GM19239 (cell line): Measurements from ENCODE around the gene COX11.

Experiments used
- DNase-seq: peaks from one replicate; pipeline ENCODE4 v3.0.0; 2011; ENCODE audit warnings: low spot score; ENCODE audit not compliant: insufficient read length
- FAIRE-seq: peaks from 2 replicates; lab custom pipeline; 2011; peaks lifted over from hg19 to GRCh38; lab: Jason Lieb, UNC

COX11 gene

GRCh38 chr17:54969658-54970572 is 1.5 kb upstream of the COX11 start:
- FAIRE-seq: peak; percentile 21
- DNase-seq: no peak

GRCh38 chr17:54968988-54969332 is 506 bp upstream of the COX11 start:
- no peak for FAIRE-seq
- no peak for DNase-seq

GRCh38 chr17:54967621-54968261 is 713 bp downstream of the COX11 start:
- DNase-seq: no peak

GRCh38 chr17:54956791-54957190 is 11.7 kb downstream of the COX11 start:
- DNase-seq (no peak), FAIRE-seq (no peak)

More at GRCh38 chr17:54967621-54968261, 713 bp downstream of the COX11 start:
- FAIRE-seq: peak; percentile 58

- DNase-seq (no peak), FAIRE-seq (no peak)
Observed at GRCh38 chr17:54951286-54951685, 17.2 kb downstream of the COX11 start.

GRCh38 chr17:54950116-54950515 is 18.3 kb downstream of the COX11 start:
- no peak for FAIRE-seq
- no peak for DNase-seq

- DNase-seq (no peak), FAIRE-seq (no peak)
Observed at GRCh38 chr17:54948380-54948779, 20.1 kb downstream of the COX11 start.

- DNase-seq: no peak
- FAIRE-seq: no peak
Observed at GRCh38 chr17:54947396-54947795, 21.1 kb downstream of the COX11 start.

GRCh38 chr17:54945671-54946070 is 22.8 kb downstream of the COX11 start:
- no peak for FAIRE-seq

GRCh38 chr17:54945231-54945630 is 23.2 kb downstream of the COX11 start:
- FAIRE-seq: no peak
- DNase-seq: no peak

More at GRCh38 chr17:54945671-54946070, 22.8 kb downstream of the COX11 start:
- DNase-seq: no peak

GRCh38 chr17:54944796-54945195 is 23.7 kb downstream of the COX11 start:
- FAIRE-seq: no peak
- DNase-seq: no peak

- no peak for DNase-seq
- no peak for FAIRE-seq
Observed at GRCh38 chr17:54941285-54941684, 27.2 kb downstream of the COX11 start.

GRCh38 chr17:54937426-54937825 is 31.0 kb downstream of the COX11 start:
- FAIRE-seq (no peak), DNase-seq (no peak)

- FAIRE-seq: no peak
- DNase-seq: no peak
Observed at GRCh38 chr17:54937018-54937417, 31.4 kb downstream of the COX11 start.

GRCh38 chr17:54935471-54935870 is 33.0 kb downstream of the COX11 start:
- FAIRE-seq: no peak
- DNase-seq: no peak

- FAIRE-seq (no peak), DNase-seq (no peak)
Observed at GRCh38 chr17:54933921-54934320, 34.5 kb downstream of the COX11 start.

GRCh38 chr17:54932711-54933110 is 35.7 kb downstream of the COX11 start:
- FAIRE-seq (no peak), DNase-seq (no peak)

- DNase-seq (no peak), FAIRE-seq (no peak)
Observed at GRCh38 chr17:54927525-54927924, 40.9 kb downstream of the COX11 start.

- FAIRE-seq: no peak
- no peak for DNase-seq
Observed at GRCh38 chr17:54924405-54924804, 44.0 kb downstream of the COX11 start.

- no peak for DNase-seq
- FAIRE-seq: no peak
Observed at GRCh38 chr17:54920819-54921218, 47.6 kb downstream of the COX11 start.

GRCh38 chr17:54919425-54919824 is 49.0 kb downstream of the COX11 start:
- FAIRE-seq (no peak), DNase-seq (no peak)

GRCh38 chr17:54916721-54917120 is 51.7 kb downstream of the COX11 start:
- FAIRE-seq (no peak), DNase-seq (no peak)
